CD8-positive, alpha-beta memory T cell (primary cell): ENCODE results near the gene MYO5B. TPM values are rescaled to one million over a fixed set of nuclear protein-coding genes. Genes with fewer than 3 reads are reported as not detected.

Experiments
- CTCF ChIA-PET: fragments of 350-600 bp; sonication (Branson Sonifier 250); formaldehyde crosslinking; loops from one replicate; lab custom pipeline; 2021; ENCODE audit warnings: antibody characterized with exemption; lab: Charles Lee
- POLR2A ChIA-PET: fragments of 350-600 bp; sonication (Branson Sonifier 250); formaldehyde crosslinking; loops from one replicate; lab custom pipeline; 2021; ENCODE audit warnings: antibody characterized with exemption; lab: Charles Lee
- DNase-seq, 5 donors: peaks; one replicate each; pipeline versions ENCODE4 v3.0.0 to v3.0.0-alpha.2; 2020 to 2022; ENCODE audit warnings: mixed read lengths in 1 of 5
- H3K27ac ChIP-seq: one replicate; pipeline ENCODE4 v1.7.0; 2013; ENCODE audit warnings: low read depth, mild to moderate bottlenecking, low read length, moderate library complexity
- H3K27me3 ChIP-seq: 2 replicates; pipeline ENCODE4 v1.7.0; 2013; ENCODE audit warnings: low read length, mild to moderate bottlenecking; ENCODE audit not compliant: insufficient read depth, poor library complexity, severe bottlenecking
- H3K36me3 ChIP-seq: 2 replicates; pipeline ENCODE4 v1.7.0; 2013; ENCODE audit warnings: mild to moderate bottlenecking, low read length, moderate library complexity; ENCODE audit not compliant: insufficient read depth
- H3K4me1 ChIP-seq: 2 replicates; pipeline ENCODE4 v1.7.0; 2013; ENCODE audit warnings: mild to moderate bottlenecking, low read length, moderate library complexity; ENCODE audit not compliant: insufficient read depth
- H3K4me3 ChIP-seq: 2 replicates; pipeline ENCODE4 v1.7.0; 2013; ENCODE audit warnings: mild to moderate bottlenecking, low read length
- H3K9me3 ChIP-seq: 2 replicates; pipeline ENCODE4 v1.7.0; 2013; ENCODE audit warnings: mild to moderate bottlenecking, low read length
- H3K27ac Mint-ChIP-seq, 8 donors: one replicate each; pipeline ENCODE4 v1.8.0; 2020 to 2021; ENCODE audit warnings: mixed read lengths in 8 of 8, mild to moderate bottlenecking in 6 of 8, inconsistent platforms in 3 of 8, moderate library complexity in 3 of 8
- H3K27me3 Mint-ChIP-seq, 2 donors: one replicate each; pipeline ENCODE4 v1.8.0; 2020 to 2021; ENCODE audit warnings: mixed read lengths in 2 of 2, mild to moderate bottlenecking in 1 of 2, moderate library complexity in 1 of 2
- H3K36me3 Mint-ChIP-seq, 3 donors: one replicate each; pipeline ENCODE4 v1.8.0; 2020 to 2021; ENCODE audit warnings: mixed read lengths in 3 of 3, inconsistent platforms in 1 of 3, mild to moderate bottlenecking in 1 of 3
- H3K4me1 Mint-ChIP-seq, 3 donors: one replicate each; pipeline ENCODE4 v1.8.0; 2020 to 2021; ENCODE audit warnings: mixed read lengths in 3 of 3, inconsistent platforms in 1 of 3, mild to moderate bottlenecking in 1 of 3
- H3K4me3 Mint-ChIP-seq, 7 donors: one replicate each; pipeline ENCODE4 v1.8.0; 2020 to 2021; ENCODE audit warnings: mixed read lengths in 7 of 7, mild to moderate bottlenecking in 6 of 7, moderate library complexity in 4 of 7, inconsistent platforms in 2 of 7
- H3K9me3 Mint-ChIP-seq, 5 donors: one replicate each; pipeline ENCODE4 v1.8.0; 2020 to 2022; ENCODE audit warnings: mixed read lengths in 5 of 5, mild to moderate bottlenecking in 3 of 5, moderate library complexity in 2 of 5, inconsistent platforms in 1 of 5
- polyA plus RNA-seq: library from polyadenylated mRNA; unstranded; fragments of 300-500 nt; fragmentation: Illumina TruSeq; gene quantifications from one replicate; pipeline ENCODE4 v1.2.3, GENCODE V29; 2021
- total RNA-seq, 2 experiments: library from RNA; stranded (reverse); gene quantifications; one replicate each; pipeline ENCODE4 v1.2.3, GENCODE V29; 2021

The MYO5B gene
- total and polyA plus RNA-seq, 3 experiments from 2014 or later, result 0.07 to 0.11 TPM; not detected in 1

- no peaks in the 10 kb centered on the region for H3K4me1 ChIP-seq
- Mint-ChIP-seq H3K27me3 (peaks cover 10 to 15% of the 10 kb centered on the region in 2 donors), H3K36me3 (no peaks in the 10 kb centered on the region), H3K4me1 (no peaks in the 10 kb centered on the region), H3K27ac (no peak overlapping the region), H3K4me3 (no peak overlapping the region), H3K9me3 (no peaks in the 10 kb centered on the region)
- H3K4me3 ChIP-seq, result no peak overlapping the region
- H3K27ac ChIP-seq, result no peak overlapping the region
- ChIA-PET CTCF (interaction anchor here (1.1 kb wide), 1 partner anchor 9 kb away, joined by 4 read pairs; no protein-coding TSS in a partner anchor), POLR2A (no interaction called here)
- no peak for DNase-seq
- no peaks in the 10 kb centered on the region for H3K36me3 ChIP-seq
- no peaks in the 10 kb centered on the region for H3K9me3 ChIP-seq
- no peaks in the 10 kb centered on the region for H3K27me3 ChIP-seq
Observed at GRCh38 chr18:49997558-49997957, 197.4 kb downstream of the MYO5B start.

GRCh38 chr18:49994410-49994809, 200.5 kb downstream of the MYO5B start:
- peaks cover 2 to 6% of the 10 kb centered on the region in 2 donors for H3K27me3 Mint-ChIP-seq
- CTCF ChIA-PET, result no interaction called here
- H3K27ac Mint-ChIP-seq, result no peak overlapping the region
- H3K9me3 ChIP-seq, result no peaks in the 10 kb centered on the region
- no peaks in the 10 kb centered on the region for H3K4me1 ChIP-seq
- no peaks in the 10 kb centered on the region for H3K36me3 Mint-ChIP-seq
- H3K27ac ChIP-seq, result no peak overlapping the region
- no peaks in the 10 kb centered on the region for H3K27me3 ChIP-seq
- DNase-seq, result no peak
- no peaks in the 10 kb centered on the region for H3K36me3 ChIP-seq
- H3K4me3 Mint-ChIP-seq, result no peak overlapping the region
- no peaks in the 10 kb centered on the region for H3K9me3 Mint-ChIP-seq
- POLR2A ChIA-PET, result no interaction called here
- H3K4me1 Mint-ChIP-seq, result no peaks in the 10 kb centered on the region
- H3K4me3 ChIP-seq, result no peak overlapping the region

DNA sequence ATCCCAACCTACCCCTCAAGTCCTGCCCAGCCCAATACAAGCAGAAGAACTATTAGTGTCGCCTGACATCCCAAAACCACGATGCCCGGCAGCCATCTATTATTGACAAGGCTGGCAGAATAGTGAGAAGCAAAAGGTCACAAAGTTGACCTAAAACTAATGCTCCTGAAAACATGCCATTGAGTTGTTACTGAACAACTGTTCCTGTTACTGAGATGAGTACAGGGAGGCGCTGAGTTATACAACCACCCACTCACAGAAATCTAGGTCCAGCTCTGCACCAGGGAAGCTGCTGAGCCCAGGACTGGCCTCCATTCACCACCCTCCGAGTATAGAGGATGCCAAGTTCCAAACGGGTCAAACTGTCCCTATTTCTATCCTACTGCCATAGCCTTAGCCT, 201.6 kb downstream of the MYO5B start:
- no peak overlapping the region for H3K4me3 ChIP-seq
- no peak overlapping the region for H3K4me3 Mint-ChIP-seq
- no peaks in the 10 kb centered on the region for H3K4me1 ChIP-seq
- H3K9me3 Mint-ChIP-seq, result no peaks in the 10 kb centered on the region
- no peaks in the 10 kb centered on the region for H3K36me3 ChIP-seq
- H3K27ac ChIP-seq, result no peak overlapping the region
- no peaks in the 10 kb centered on the region for H3K4me1 Mint-ChIP-seq
- H3K27ac Mint-ChIP-seq, result no peak overlapping the region
- H3K9me3 ChIP-seq, result no peaks in the 10 kb centered on the region
- no peaks in the 10 kb centered on the region for H3K27me3 ChIP-seq
- DNase-seq, result no peak
- CTCF ChIA-PET, result no interaction called here
- peaks cover 2 to 6% of the 10 kb centered on the region in 2 donors for H3K27me3 Mint-ChIP-seq
- H3K36me3 Mint-ChIP-seq, result no peaks in the 10 kb centered on the region
- POLR2A ChIA-PET, result no interaction called here

- H3K9me3 ChIP-seq, result no peaks in the 10 kb centered on the region
- no peaks in the 10 kb centered on the region for H3K4me1 Mint-ChIP-seq
- H3K4me3 Mint-ChIP-seq, result no peak overlapping the region
- H3K27ac Mint-ChIP-seq, result no peak overlapping the region
- peaks cover 2 to 11% of the 10 kb centered on the region in 2 donors for H3K27me3 Mint-ChIP-seq
- H3K4me1 ChIP-seq, result no peaks in the 10 kb centered on the region
- no peaks in the 10 kb centered on the region for H3K36me3 ChIP-seq
- H3K4me3 ChIP-seq, result no peak overlapping the region
- ChIA-PET POLR2A (no interaction called here), CTCF (no interaction called here)
- no peaks in the 10 kb centered on the region for H3K9me3 Mint-ChIP-seq
- no peak for DNase-seq
- no peaks in the 10 kb centered on the region for H3K36me3 Mint-ChIP-seq
- no peaks in the 10 kb centered on the region for H3K27me3 ChIP-seq
- no peak overlapping the region for H3K27ac ChIP-seq
Observed at GRCh38 chr18:49988733-49989132, 206.2 kb downstream of the MYO5B start.

DNA sequence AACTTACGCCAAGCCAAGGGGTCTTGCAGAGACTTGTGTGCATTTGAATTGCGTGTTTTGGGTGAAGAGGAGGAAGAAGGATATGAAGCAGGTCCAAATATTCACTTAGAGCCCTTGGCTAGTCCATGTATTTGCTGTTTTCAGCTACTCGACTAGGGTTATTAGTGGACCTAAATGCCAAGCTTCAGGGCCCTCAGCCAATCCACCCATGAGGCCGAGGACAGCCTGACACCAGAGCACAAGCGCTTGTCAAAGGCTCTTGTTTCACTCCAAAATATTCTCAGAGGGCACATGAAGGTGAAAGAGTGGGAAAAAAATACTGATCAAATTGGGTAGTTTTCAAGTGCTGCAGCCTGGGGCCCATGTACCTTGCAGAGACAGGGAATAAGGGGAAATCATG, 206.8 kb downstream of the MYO5B start:
- H3K4me3 ChIP-seq, result no peak overlapping the region

DNA sequence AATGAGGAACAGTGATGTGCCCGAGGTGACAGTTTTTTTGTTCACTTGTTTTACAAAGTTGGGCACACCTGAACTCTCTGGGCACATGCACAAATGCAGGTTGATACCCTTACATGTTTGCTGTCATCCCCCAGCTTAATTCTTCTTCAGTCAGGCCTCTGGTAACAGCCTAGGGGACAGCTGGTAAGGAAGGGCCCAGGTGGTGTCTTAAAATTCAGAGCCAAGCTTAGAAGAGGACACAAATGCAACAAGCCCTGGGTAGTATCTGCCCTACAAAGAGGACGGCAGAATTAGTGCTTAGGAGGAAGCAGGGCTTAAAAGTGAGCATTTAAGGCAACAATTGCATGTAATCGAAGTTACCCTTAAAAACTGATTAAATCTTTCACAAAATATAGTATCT, 209.7 kb downstream of the MYO5B start:
- DNase-seq, result no peak
- H3K27ac Mint-ChIP-seq, result no peak overlapping the region
- Histone ChIP-seq H3K36me3 (no peaks in the 10 kb centered on the region), H3K4me3 (no peak overlapping the region), H3K9me3 (no peaks in the 10 kb centered on the region), H3K27ac (no peak overlapping the region), H3K4me1 (no peaks in the 10 kb centered on the region), H3K27me3 (no peaks in the 10 kb centered on the region)
- ChIA-PET CTCF (no interaction called here), POLR2A (no interaction called here)
- peaks cover 1 to 10% of the 10 kb centered on the region in 2 donors for H3K27me3 Mint-ChIP-seq
- H3K9me3 Mint-ChIP-seq, result no peaks in the 10 kb centered on the region
- H3K4me1 Mint-ChIP-seq, result no peaks in the 10 kb centered on the region
- no peak overlapping the region for H3K4me3 Mint-ChIP-seq
- H3K36me3 Mint-ChIP-seq, result no peaks in the 10 kb centered on the region

More for the DNA sequence above, 206.8 kb downstream of the MYO5B start:
- no peaks in the 10 kb centered on the region for H3K36me3 ChIP-seq
- Mint-ChIP-seq H3K4me3 (no peak overlapping the region), H3K36me3 (no peaks in the 10 kb centered on the region), H3K27me3 (peaks cover 3 to 11% of the 10 kb centered on the region in 2 donors), H3K4me1 (no peaks in the 10 kb centered on the region), H3K9me3 (no peaks in the 10 kb centered on the region), H3K27ac (no peak overlapping the region)
- no peaks in the 10 kb centered on the region for H3K9me3 ChIP-seq
- ChIA-PET POLR2A (no interaction called here), CTCF (no interaction called here)
- no peak overlapping the region for H3K27ac ChIP-seq
- DNase-seq, result no peak
- H3K27me3 ChIP-seq, result no peaks in the 10 kb centered on the region
- H3K4me1 ChIP-seq, result no peaks in the 10 kb centered on the region

DNA sequence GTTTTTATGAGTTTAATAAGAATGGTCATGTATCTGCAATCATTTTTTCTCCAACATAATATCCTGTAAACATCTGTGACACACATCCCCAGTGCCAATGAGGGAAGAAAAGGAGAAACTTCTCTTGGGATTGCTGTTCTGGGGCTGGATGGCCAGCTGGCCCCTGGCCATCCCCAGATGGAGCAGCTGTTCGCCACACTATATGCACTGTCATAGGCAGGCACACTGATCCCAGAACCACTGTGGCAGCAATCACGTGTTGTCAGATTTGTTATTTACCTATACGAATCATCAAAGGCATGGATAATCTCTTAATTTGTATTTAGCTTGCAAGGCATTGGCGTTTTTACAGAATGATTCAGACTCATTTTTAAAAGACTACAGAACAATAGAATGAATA, 214.1 kb downstream of the MYO5B start:
- ChIA-PET CTCF (interaction anchor here (1.3 kb wide), 1 partner anchor 9 kb away, joined by 3 read pairs; no protein-coding TSS in a partner anchor), POLR2A (no interaction called here)
- DNase-seq, result no peak
- no peak overlapping the region for H3K4me3 ChIP-seq
- Mint-ChIP-seq H3K9me3 (no peaks in the 10 kb centered on the region), H3K27me3 (peaks cover 3 to 12% of the 10 kb centered on the region in 2 donors), H3K36me3 (no peaks in the 10 kb centered on the region), H3K4me3 (no peak overlapping the region), H3K4me1 (no peaks in the 10 kb centered on the region), H3K27ac (no peak overlapping the region)
- no peaks in the 10 kb centered on the region for H3K9me3 ChIP-seq
- H3K27ac ChIP-seq, result no peak overlapping the region
- H3K27me3 ChIP-seq, result no peaks in the 10 kb centered on the region
- H3K36me3 ChIP-seq, result no peaks in the 10 kb centered on the region
- no peaks in the 10 kb centered on the region for H3K4me1 ChIP-seq

DNA sequence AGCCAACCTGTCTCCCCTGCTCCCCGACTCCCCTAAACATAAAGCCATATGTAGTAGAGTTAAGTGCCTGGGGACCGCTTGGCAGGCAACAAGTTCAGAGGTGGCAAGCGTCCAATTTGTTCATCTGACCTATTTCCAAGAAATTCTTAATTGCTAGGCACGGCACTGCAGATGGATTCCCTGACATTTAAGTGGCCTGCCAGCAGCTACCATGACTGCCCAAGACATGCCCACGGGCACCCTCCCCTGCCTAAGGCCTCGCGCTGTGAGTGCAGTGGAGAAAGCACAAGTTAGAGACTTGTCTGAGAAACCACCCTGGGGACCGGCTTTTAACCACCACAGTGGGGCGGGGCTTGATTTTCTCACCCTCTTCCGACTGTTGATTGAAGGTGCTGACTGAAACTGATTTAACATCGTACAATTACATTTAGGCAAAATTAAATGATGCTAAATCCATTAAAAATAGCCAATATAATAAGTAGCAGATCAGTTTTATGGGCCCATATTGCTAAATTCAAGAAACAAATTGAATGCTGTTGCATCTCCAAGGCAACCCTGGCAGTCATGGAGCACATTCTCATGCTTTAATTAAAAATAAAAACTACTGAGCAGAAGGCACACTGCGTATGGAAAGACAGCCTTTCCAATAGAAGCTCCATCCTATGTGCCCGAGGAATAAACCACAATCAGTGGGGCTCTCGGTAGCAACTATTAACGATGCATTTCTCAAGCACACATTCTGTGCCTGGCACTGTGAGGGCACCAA, 218.0 kb downstream of the MYO5B start:
- Mint-ChIP-seq H3K4me3 (no peak overlapping the region), H3K27me3 (peaks cover 7 to 9% of the 10 kb centered on the region in 2 donors)
- CTCF ChIA-PET, result no interaction called here

More for the DNA sequence above, 218.0 kb downstream of the MYO5B start:
- no peaks in the 10 kb centered on the region for H3K27me3 ChIP-seq
- no peak overlapping the region for H3K27ac Mint-ChIP-seq
- POLR2A ChIA-PET, result no interaction called here
- H3K27ac ChIP-seq, result no peak overlapping the region
- no peak for DNase-seq
- H3K9me3 ChIP-seq, result no peaks in the 10 kb centered on the region
- no peaks in the 10 kb centered on the region for H3K4me1 ChIP-seq
- no peak overlapping the region for H3K4me3 ChIP-seq
- H3K9me3 Mint-ChIP-seq, result no peaks in the 10 kb centered on the region
- H3K36me3 Mint-ChIP-seq, result no peaks in the 10 kb centered on the region
- H3K36me3 ChIP-seq, result no peaks in the 10 kb centered on the region
- H3K4me1 Mint-ChIP-seq, result no peaks in the 10 kb centered on the region
